DND-41 (cell line): Measurements from ENCODE around the gene DISC1.

Source experiments
- ATAC-seq: fragments of 200-7000 bp; cut with Tn5 transposase; 3 replicates; pipeline ENCODE4 v1.9.1; 2021; ENCODE audit warnings: low read depth; ENCODE audit not compliant: insufficient read depth
- DNase-seq: peaks from one replicate; pipeline ENCODE4 v3.0.0-alpha.2; 2020
- H2AFZ ChIP-seq: 2 replicates; pipeline ENCODE4 v1.6.0; 2012; ENCODE audit warnings: low read depth, low read length
- H3K27ac ChIP-seq: 2 replicates; pipeline ENCODE4 v1.5.1; 2012; ENCODE audit warnings: low read length, inconsistent platforms
- H3K27me3 ChIP-seq: fragments of 200-600 bp; sonication (generic); 2 replicates; pipeline ENCODE4 v1.6.0; 2012; ENCODE audit warnings: low read length, mild to moderate bottlenecking, inconsistent platforms; ENCODE audit not compliant: insufficient read depth, poor library complexity
- H3K36me3 ChIP-seq: 2 replicates; pipeline ENCODE4 v1.5.1; 2012; ENCODE audit warnings: low read length, inconsistent platforms; ENCODE audit not compliant: insufficient read depth
- H3K4me1 ChIP-seq: 2 replicates; pipeline ENCODE4 v1.5.1; 2012; ENCODE audit warnings: mild to moderate bottlenecking, low read length; ENCODE audit not compliant: insufficient read depth
- H3K4me2 ChIP-seq: 2 replicates; pipeline ENCODE4 v1.6.0; 2012; ENCODE audit warnings: mild to moderate bottlenecking, moderate library complexity, low read length, inconsistent platforms; ENCODE audit not compliant: insufficient read depth
- H3K4me3 ChIP-seq, 2 experiments: fragments of 200-600 bp in 1 of 2; shearing (Covaris generic) in 1 of 2; 2 replicates each; pipeline ENCODE4 v1.5.1; 2012 to 2016; ENCODE audit warnings: inconsistent platforms in 2 of 2, low read length in 2 of 2, mild to moderate bottlenecking in 2 of 2, low read depth in 1 of 2, moderate library complexity in 1 of 2
- H3K79me2 ChIP-seq: 2 replicates; pipeline ENCODE4 v1.6.0; 2012; ENCODE audit warnings: low read length, inconsistent platforms; ENCODE audit not compliant: insufficient read depth
- H3K9ac ChIP-seq: 2 replicates; pipeline ENCODE4 v1.6.0; 2012; ENCODE audit warnings: low read depth, mild to moderate bottlenecking, inconsistent platforms, low read length, moderate library complexity
- H3K9me3 ChIP-seq: 2 replicates; pipeline ENCODE4 v1.5.1; 2012; ENCODE audit warnings: low read length, moderate library complexity, mild to moderate bottlenecking, inconsistent platforms; ENCODE audit not compliant: insufficient read depth, severe bottlenecking
- H4K20me1 ChIP-seq: 2 replicates; pipeline ENCODE4 v1.6.0; 2012; ENCODE audit warnings: low read length; ENCODE audit not compliant: insufficient read depth
- EZH2 ChIP-seq: IDR thresholded peaks from 3 replicates; pipeline ENCODE4 v1.6.1; 2012; ENCODE audit warnings: borderline replicate concordance, low read depth, mild to moderate bottlenecking, moderate library complexity, low read length, inconsistent platforms; ENCODE audit not compliant: severe bottlenecking
- TF ChIP-seq, protein P1 (sequence below): IDR thresholded peaks from 2 replicates; pipeline ENCODE4 v1.5.1; 2012; ENCODE audit warnings: borderline replicate concordance, low read length, moderate library complexity, mild to moderate bottlenecking; ENCODE audit not compliant: poor library complexity, severe bottlenecking; ENCODE audit errors: extremely low read depth

DISC1 gene

DNA sequence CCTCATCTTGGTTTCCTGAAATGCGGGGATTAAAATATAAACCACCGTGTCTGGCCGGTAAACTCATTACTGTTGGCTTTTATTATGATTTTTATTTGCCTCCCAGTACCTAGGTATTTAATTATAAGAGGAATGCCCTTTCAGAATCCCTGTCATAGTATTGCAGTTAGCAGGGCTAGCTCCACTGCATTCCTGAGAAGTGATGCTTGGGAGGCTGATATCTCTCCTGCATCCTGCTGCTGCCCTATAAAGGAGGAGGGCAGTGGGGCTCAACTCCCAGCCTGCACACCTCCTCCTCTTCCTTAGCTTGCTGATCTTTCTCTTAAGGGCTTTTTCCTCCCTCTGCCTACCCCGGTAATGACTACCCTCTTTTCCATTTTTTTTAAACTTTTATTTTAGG lies 19.9 kb upstream of the DISC1 start:
- H4K20me1 ChIP-seq, result no peaks in the 10 kb centered on the region
- no peaks in the 10 kb centered on the region for H3K79me2 ChIP-seq
- H3K36me3 ChIP-seq, result no peaks in the 10 kb centered on the region
- H3K9me3 ChIP-seq, result no peaks in the 10 kb centered on the region
- no peak overlapping the region for H2AFZ ChIP-seq
- no peak overlapping the region for H3K9ac ChIP-seq
- H3K4me2 ChIP-seq, result no peak overlapping the region
- H3K27ac ChIP-seq, result no peak overlapping the region
- H3K27me3 ChIP-seq, result peaks cover 3% of the 10 kb centered on the region
- TF ChIP-seq EZH2, result no peak
- TF ChIP-seq, protein P1, sequence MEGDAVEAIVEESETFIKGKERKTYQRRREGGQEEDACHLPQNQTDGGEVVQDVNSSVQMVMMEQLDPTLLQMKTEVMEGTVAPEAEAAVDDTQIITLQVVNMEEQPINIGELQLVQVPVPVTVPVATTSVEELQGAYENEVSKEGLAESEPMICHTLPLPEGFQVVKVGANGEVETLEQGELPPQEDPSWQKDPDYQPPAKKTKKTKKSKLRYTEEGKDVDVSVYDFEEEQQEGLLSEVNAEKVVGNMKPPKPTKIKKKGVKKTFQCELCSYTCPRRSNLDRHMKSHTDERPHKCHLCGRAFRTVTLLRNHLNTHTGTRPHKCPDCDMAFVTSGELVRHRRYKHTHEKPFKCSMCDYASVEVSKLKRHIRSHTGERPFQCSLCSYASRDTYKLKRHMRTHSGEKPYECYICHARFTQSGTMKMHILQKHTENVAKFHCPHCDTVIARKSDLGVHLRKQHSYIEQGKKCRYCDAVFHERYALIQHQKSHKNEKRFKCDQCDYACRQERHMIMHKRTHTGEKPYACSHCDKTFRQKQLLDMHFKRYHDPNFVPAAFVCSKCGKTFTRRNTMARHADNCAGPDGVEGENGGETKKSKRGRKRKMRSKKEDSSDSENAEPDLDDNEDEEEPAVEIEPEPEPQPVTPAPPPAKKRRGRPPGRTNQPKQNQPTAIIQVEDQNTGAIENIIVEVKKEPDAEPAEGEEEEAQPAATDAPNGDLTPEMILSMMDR, result no peak
- H3K4me1 ChIP-seq, result peaks cover 11% of the 10 kb centered on the region
- DNase-seq (no peak), ATAC-seq (no peak)
- H3K4me3 ChIP-seq, result no peak overlapping the region

DNA sequence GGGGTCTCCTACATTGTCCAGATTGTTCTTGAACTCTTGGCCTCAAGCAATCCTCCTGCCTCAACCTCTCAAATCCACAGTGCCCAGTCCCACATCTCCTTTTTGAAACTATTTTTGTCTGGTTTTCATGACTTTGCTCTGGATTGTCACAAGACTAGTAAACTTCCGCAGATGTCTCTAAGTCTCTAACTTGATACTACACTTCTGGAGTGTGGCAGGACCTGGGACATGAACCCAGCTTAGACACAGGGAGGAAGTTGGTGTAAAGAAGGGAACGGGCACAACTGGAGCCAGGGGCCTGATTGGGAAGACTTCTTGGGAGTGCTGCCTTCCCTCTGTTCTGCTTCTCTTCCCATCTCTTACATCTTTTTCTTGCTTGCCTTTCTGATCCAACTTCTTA lies 16.2 kb upstream of the DISC1 start:
- no peak overlapping the region for H2AFZ ChIP-seq
- TF ChIP-seq, protein P1, result no peak
- no peak for TF ChIP-seq EZH2
- H3K4me3 ChIP-seq, result no peak overlapping the region
- no peaks in the 10 kb centered on the region for H3K79me2 ChIP-seq
- H3K4me1 ChIP-seq, result peaks cover 30% of the 10 kb centered on the region
- no peak overlapping the region for H3K9ac ChIP-seq
- ATAC-seq (no peak), DNase-seq (no peak)
- H3K36me3 ChIP-seq, result no peaks in the 10 kb centered on the region
- H4K20me1 ChIP-seq, result no peaks in the 10 kb centered on the region
- H3K9me3 ChIP-seq, result no peaks in the 10 kb centered on the region
- no peak overlapping the region for H3K4me2 ChIP-seq
- no peaks in the 10 kb centered on the region for H3K27me3 ChIP-seq
- H3K27ac ChIP-seq, result no peak overlapping the region

DNA sequence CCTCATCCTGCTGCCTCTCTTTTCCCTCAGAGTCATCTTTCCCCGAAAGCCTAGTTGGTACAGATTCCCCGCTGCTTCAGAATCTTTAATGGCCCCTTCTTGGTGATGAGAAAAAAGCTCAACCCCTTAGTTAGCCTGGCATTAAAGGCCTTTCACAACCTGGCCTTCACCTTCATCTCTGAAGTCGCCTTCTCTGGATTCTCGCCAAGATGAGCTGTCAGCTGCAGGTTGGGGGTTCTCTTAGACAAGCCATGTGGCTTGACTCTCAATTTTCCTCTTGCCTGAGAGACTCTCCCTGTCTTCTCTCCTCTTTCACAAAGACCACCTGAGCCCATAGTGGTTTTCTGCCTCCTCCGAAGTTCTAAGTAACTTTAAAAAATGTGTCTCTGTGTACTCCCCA lies 15.5 kb upstream of the DISC1 start:
- Histone ChIP-seq H3K9me3 (no peaks in the 10 kb centered on the region), H3K4me1 (peaks cover 30% of the 10 kb centered on the region), H4K20me1 (no peaks in the 10 kb centered on the region), H3K9ac (no peak overlapping the region), H2AFZ (no peak overlapping the region), H3K4me3 (no peak overlapping the region), H3K36me3 (no peaks in the 10 kb centered on the region), H3K79me2 (no peaks in the 10 kb centered on the region), H3K4me2 (no peak overlapping the region), H3K27ac (peak overlapping the region; percentile 84; the same call in 1 of the 2 replicates), H3K27me3 (no peaks in the 10 kb centered on the region)
- TF ChIP-seq, protein P1, result no peak
- no peak for TF ChIP-seq EZH2
- DNase-seq (no peak), ATAC-seq (no peak)

DNA sequence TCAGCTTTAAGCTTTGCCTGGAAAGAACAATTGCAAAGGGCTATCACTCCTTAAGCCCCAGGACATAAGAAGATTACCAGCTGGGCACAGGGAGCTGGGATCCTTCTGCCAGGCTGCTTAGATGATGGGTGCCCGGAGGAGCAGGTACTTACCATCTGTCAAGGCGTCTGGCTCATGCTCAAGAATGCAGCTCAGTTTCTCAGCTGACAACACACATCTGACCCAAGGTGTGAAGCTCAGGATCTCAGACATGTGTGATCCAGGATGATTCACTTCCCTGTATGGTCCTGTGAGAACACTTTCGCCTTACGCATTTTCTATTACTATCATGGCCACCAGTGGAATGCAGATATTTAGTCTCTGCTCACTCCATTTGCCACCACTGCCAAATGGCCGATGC lies 14.7 kb upstream of the DISC1 start:
- H3K36me3 ChIP-seq, result no peaks in the 10 kb centered on the region
- H3K27me3 ChIP-seq, result no peaks in the 10 kb centered on the region
- peak overlapping the region in 1 of 2 experiments; percentile 39; a peak in 1 of 4 replicates for H3K4me3 ChIP-seq
- H3K9me3 ChIP-seq, result no peaks in the 10 kb centered on the region
- peak overlapping the region; percentile 84 for H3K27ac ChIP-seq
- H3K9ac ChIP-seq, result peak overlapping the region; percentile 43; the same call in 1 of the 2 replicates
- TF ChIP-seq, protein P1, result no peak
- TF ChIP-seq EZH2, result no peak
- peaks cover 30% of the 10 kb centered on the region for H3K4me1 ChIP-seq
- H3K4me2 ChIP-seq, result peak overlapping the region; percentile 60
- peak overlapping the region; percentile 54 for H2AFZ ChIP-seq
- H4K20me1 ChIP-seq, result no peaks in the 10 kb centered on the region
- DNase-seq (no peak), ATAC-seq (no peak)
- no peaks in the 10 kb centered on the region for H3K79me2 ChIP-seq
